SK-N-SH (cell line): ENCODE data around the gene RARS2. TPM values are rescaled to one million over a fixed set of nuclear protein-coding genes. Genes with fewer than 3 reads are reported as not detected.

Experiments used
- CTCF ChIA-PET: fragments of 300-600, 350-600 bp; formaldehyde crosslinking; extraction: SDS; loops from one replicate; lab custom pipeline; 2021; lab: Yijun Ruan, JAX
- POLR2A ChIA-PET: fragments of 350-600 bp; sonication (Branson Sonifier 250); formaldehyde crosslinking; extraction: SDS; loops from one replicate; lab custom pipeline; 2020; ENCODE audit warnings: antibody characterized with exemption, inconsistent platforms; lab: Yijun Ruan, JAX
- DNase-seq: peaks from one replicate; pipeline ENCODE4 v3.0.0; 2012
- H2AFZ ChIP-seq: fragments of 200-600 bp; sonication (generic); 2 replicates; pipeline ENCODE4 v1.8.1; 2016; ENCODE audit warnings: antibody characterized with exemption, mild to moderate bottlenecking, low read depth
- H3F3A ChIP-seq: fragments of 200-600 bp; sonication (generic); replicated peaks from 2 replicates; pipeline ENCODE3; 2016; ENCODE audit warnings: antibody characterized with exemption, mild to moderate bottlenecking; ENCODE audit not compliant: insufficient read depth
- H3K27ac ChIP-seq, 2 experiments: fragments of 200-500 bp in 1 of 2; fragments of 200-600 bp in 1 of 2; sonication (Bioruptor generic) in 1 of 2; sonication (generic), shearing (Covaris generic) in 1 of 2; 2 replicates each; pipeline versions ENCODE4 v1.5.1 to v1.6.1; 2014 to 2016; ENCODE audit warnings: low read depth in 2 of 2, inconsistent platforms in 1 of 2, low read length in 1 of 2, mild to moderate bottlenecking in 1 of 2, mixed read lengths in 1 of 2
- H3K27me3 ChIP-seq: fragments of 200-600 bp; sonication (generic), shearing (Covaris generic); 2 replicates; pipeline ENCODE4 v1.6.1; 2016; ENCODE audit warnings: mixed run types; ENCODE audit not compliant: insufficient read depth
- H3K36me3 ChIP-seq, 2 experiments: fragments of 200-500 bp in 1 of 2; fragments of 200-600 bp in 1 of 2; sonication (Bioruptor generic) in 1 of 2; sonication (generic) in 1 of 2; replicated peaks in 1 of 2; 2 replicates each; pipeline versions ENCODE3 to v1.5.1; 2014 to 2016; ENCODE audit warnings: low read length in 1 of 2, mild to moderate bottlenecking in 1 of 2; ENCODE audit not compliant: insufficient read depth in 2 of 2, control insufficient read depth in 1 of 2
- H3K4me1 ChIP-seq, 2 experiments: fragments of 200-500 bp in 1 of 2; fragments of 200-600 bp in 1 of 2; sonication (Bioruptor generic) in 1 of 2; sonication (generic), shearing (Covaris generic) in 1 of 2; 2 replicates each; pipeline versions ENCODE4 v1.5.1 to v1.6.1; 2014 to 2016; ENCODE audit warnings: low read depth in 1 of 2, low read length in 1 of 2, mixed run types in 1 of 2; ENCODE audit not compliant: insufficient read depth in 2 of 2, control insufficient read depth in 1 of 2
- H3K4me2 ChIP-seq: fragments of 200-600 bp; sonication (generic), shearing (Covaris generic); 2 replicates; pipeline ENCODE4 v1.6.1; 2017; ENCODE audit warnings: mixed run types
- H3K4me3 ChIP-seq, 2 experiments: fragments of 200-500 bp in 1 of 2; fragments of 200-600 bp in 1 of 2; sonication (Bioruptor generic) in 1 of 2; sonication (generic), shearing (Covaris generic) in 1 of 2; 2 replicates each; pipeline versions ENCODE4 v1.5.1 to v1.8.1; 2014 to 2016; ENCODE audit warnings: low read depth in 2 of 2, inconsistent platforms in 1 of 2, low read length in 1 of 2, mild to moderate bottlenecking in 1 of 2, mixed read lengths in 1 of 2, moderate library complexity in 1 of 2
- H3K79me2 ChIP-seq: fragments of 200-600 bp; sonication (generic); 2 replicates; pipeline ENCODE4 v1.8.1; 2017; ENCODE audit warnings: mild to moderate bottlenecking; ENCODE audit not compliant: insufficient read depth
- H3K9ac ChIP-seq: fragments of 200-600 bp; sonication (generic); 2 replicates; pipeline ENCODE4 v1.6.1; 2017; ENCODE audit warnings: mixed run types
- H3K9me2 ChIP-seq: fragments of 200-600 bp; sonication (generic); 2 replicates; pipeline ENCODE4 v1.6.1; 2017; ENCODE audit warnings: mixed run types
- H3K9me3 ChIP-seq: fragments of 200-600 bp; sonication (generic); 2 replicates; pipeline ENCODE4 v1.6.1; 2017; ENCODE audit warnings: mixed run types, mild to moderate bottlenecking, moderate library complexity
- H4K20me1 ChIP-seq: fragments of 200-600 bp; sonication (generic); 2 replicates; pipeline ENCODE4 v1.6.1; 2017; ENCODE audit warnings: mild to moderate bottlenecking, mixed run types; ENCODE audit not compliant: insufficient read depth
- CHD2 ChIP-seq: fragments of 150-350 bp; IDR thresholded peaks from 2 replicates; pipeline ENCODE4 v1.6.1; 2018; ENCODE audit warnings: low read length; ENCODE audit not compliant: partially characterized antibody
- ELF1 ChIP-seq: IDR thresholded peaks from 2 replicates; pipeline ENCODE4 v1.4.0; 2012
- EP300 ChIP-seq, 2 experiments: IDR thresholded peaks; 2 replicates each; pipeline versions ENCODE4 v1.4.0 to v1.6.1; 2012; ENCODE audit warnings: borderline replicate concordance in 1 of 2, low read depth in 1 of 2, low read length in 1 of 2
- EZH2phosphoT487 ChIP-seq: fragments of 200-600 bp; sonication (generic); IDR thresholded peaks from 2 replicates; pipeline ENCODE4 v1.6.1; 2017; ENCODE audit warnings: low read depth, mixed run types, mild to moderate bottlenecking, antibody characterized with exemption, moderate library complexity, borderline replicate concordance
- FOXM1 ChIP-seq: IDR thresholded peaks from 2 replicates; pipeline ENCODE4 v1.4.0; 2012; ENCODE audit warnings: low read depth, mild to moderate bottlenecking
- GATA2 ChIP-seq: sonication (generic); formaldehyde crosslinking; IDR thresholded peaks from 2 replicates; pipeline ENCODE4 v1.5.0; 2020; ENCODE audit warnings: mild to moderate bottlenecking, missing genetic modification reagents
- MEF2A ChIP-seq: IDR thresholded peaks from 2 replicates; pipeline ENCODE4 v1.4.0; 2012; ENCODE audit warnings: low read depth, borderline replicate concordance
- NRF1 ChIP-seq: IDR thresholded peaks from 2 replicates; pipeline ENCODE4 v1.6.1; 2012; ENCODE audit warnings: low read depth, mild to moderate bottlenecking, low read length
- POLR2AphosphoS5 ChIP-seq: IDR thresholded peaks from 2 replicates; pipeline ENCODE4 v1.6.1; 2012; ENCODE audit warnings: low read depth, low read length
- RCOR1 ChIP-seq: fragments of 150-350 bp; IDR thresholded peaks from 2 replicates; pipeline ENCODE4 v1.6.1; 2017; ENCODE audit warnings: antibody characterized with exemption, low read length
- RFX5 ChIP-seq: IDR thresholded peaks from 2 replicates; pipeline ENCODE4 v1.6.1; 2012; ENCODE audit warnings: mild to moderate bottlenecking, improper control_type of control experiment, low read length
- SMC3 ChIP-seq: IDR thresholded peaks from 2 replicates; pipeline ENCODE4 v1.6.1; 2012; ENCODE audit warnings: low read depth, low read length, improper control_type of control experiment
- TCF12 ChIP-seq: IDR thresholded peaks from 2 replicates; pipeline ENCODE4 v1.4.0; 2012
- WGBS: methylation state at CpG from one replicate; pipeline ENCODE4 v1.1.6; 2017; ENCODE audit warnings: low lambda C conversion rate; 5-methylcytosine and 5-hydroxymethylcytosine counted together
- polyA plus RNA-seq, 3 experiments: library from polyadenylated mRNA; depleted of rRNA; stranded (reverse); fragments of >200 nt; gene quantifications; 2 replicates each; pipeline ENCODE4 v1.2.3, GENCODE V29; 2012
- TF ChIP-seq, protein P1 (sequence below): fragments of 150-350 bp; IDR thresholded peaks from 2 replicates; pipeline ENCODE4 v1.6.1; 2017; ENCODE audit warnings: antibody characterized with exemption, low read length, low read depth, borderline replicate concordance
- TF ChIP-seq, protein P2 (sequence below): fragments of 150-350 bp; IDR thresholded peaks from 2 replicates; pipeline ENCODE4 v1.6.1; 2016; ENCODE audit warnings: mild to moderate bottlenecking, low read depth, low read length
- TF ChIP-seq, protein P3 (sequence below): IDR thresholded peaks from 2 replicates; pipeline ENCODE4 v1.4.0; 2012; ENCODE audit warnings: low read depth, borderline replicate concordance
- TF ChIP-seq, protein P4 (sequence below): IDR thresholded peaks from 2 replicates; pipeline ENCODE4 v1.6.1; 2012; ENCODE audit warnings: mild to moderate bottlenecking, low read depth, low read length, moderate library complexity
- TF ChIP-seq, protein P5 (sequence below): fragments of 200-600 bp; sonication (generic); IDR thresholded peaks from 2 replicates; pipeline ENCODE4 v1.6.1; 2017; ENCODE audit warnings: antibody characterized with exemption, mild to moderate bottlenecking, moderate library complexity

Gene RARS2
- polyA plus RNA-seq, 1 of the 3 experiments (the other 2 are of a cell fraction): 7.9 TPM

DNA sequence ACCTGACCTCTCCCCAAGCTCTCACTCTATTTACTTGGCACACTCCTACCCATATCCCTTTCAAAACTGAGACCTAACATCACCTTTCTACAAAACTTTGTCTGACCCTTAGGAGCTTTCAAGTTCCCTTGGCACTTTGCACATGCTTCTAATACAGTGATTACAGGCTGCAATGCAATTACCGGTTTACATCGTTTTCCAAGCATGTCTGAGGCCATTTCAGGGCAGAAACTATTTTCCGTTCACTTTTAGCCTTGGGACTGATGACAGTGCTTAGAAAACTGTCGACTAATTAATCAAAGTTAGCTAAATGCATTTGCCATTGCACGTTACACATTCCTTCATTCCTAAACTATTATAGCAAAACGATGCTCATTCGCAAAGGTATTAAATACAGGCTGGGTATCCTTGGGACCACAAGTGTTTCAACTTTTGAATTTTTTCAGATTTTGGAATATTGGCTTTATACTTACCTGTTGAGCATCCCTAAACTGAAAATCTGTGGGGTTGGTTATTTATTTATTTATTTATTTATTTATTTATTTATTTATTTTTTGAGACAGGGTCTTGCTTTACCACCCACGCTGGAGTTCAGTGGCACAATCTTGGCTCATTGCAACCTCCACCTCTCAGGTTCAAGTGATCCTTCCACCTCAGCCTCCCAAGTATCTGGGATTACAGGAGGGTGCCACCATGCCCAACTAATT is 3.3 kb downstream of the RARS2 start:
- 97% methylated on average over 8 of the region's 8 CpGs for WGBS
- ChIA-PET CTCF (interaction anchor here (0.6 kb wide), 1 partner anchor 61 kb away, joined by 3 read pairs; no protein-coding TSS in a partner anchor), POLR2A (no interaction called here)

More for the DNA sequence above, 3.3 kb downstream of the RARS2 start:
- Histone ChIP-seq H4K20me1 (peaks cover 34% of the 10 kb centered on the region), H3K36me3 (peaks cover 12 to 16% of the 10 kb centered on the region in 2 experiments), H3K9me2 (no peaks in the 10 kb centered on the region), H3K4me2 (no peak overlapping the region), H2AFZ (no peak overlapping the region), H3K4me1 (peaks cover 4 to 9% of the 10 kb centered on the region in 2 experiments; a peak in 3 of 4 replicates), H3F3A (no peaks in the 10 kb centered on the region), H3K27ac (no peak overlapping the region), H3K4me3 (no peak overlapping the region), H3K9me3 (no peaks in the 10 kb centered on the region), H3K27me3 (no peaks in the 10 kb centered on the region), H3K79me2 (peaks cover 99% of the 10 kb centered on the region), H3K9ac (no peak overlapping the region)
- no peak for DNase-seq
- no peak for TF ChIP-seq POLR2AphosphoS5
- TF ChIP-seq, protein P1, sequence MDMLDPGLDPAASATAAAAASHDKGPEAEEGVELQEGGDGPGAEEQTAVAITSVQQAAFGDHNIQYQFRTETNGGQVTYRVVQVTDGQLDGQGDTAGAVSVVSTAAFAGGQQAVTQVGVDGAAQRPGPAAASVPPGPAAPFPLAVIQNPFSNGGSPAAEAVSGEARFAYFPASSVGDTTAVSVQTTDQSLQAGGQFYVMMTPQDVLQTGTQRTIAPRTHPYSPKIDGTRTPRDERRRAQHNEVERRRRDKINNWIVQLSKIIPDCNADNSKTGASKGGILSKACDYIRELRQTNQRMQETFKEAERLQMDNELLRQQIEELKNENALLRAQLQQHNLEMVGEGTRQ: no peak
- no peak for TF ChIP-seq CHD2
- TF ChIP-seq RCOR1: no peak
- no peak for TF ChIP-seq EP300 (IDR thresholded peaks at IDR 0.05; ENCODE audit: borderline replicate concordance in 1 of 2, low read depth in 1 of 2, low read length in 1 of 2)
- no peak for TF ChIP-seq NRF1
- TF ChIP-seq ELF1: no peak
- TF ChIP-seq, protein P2, sequence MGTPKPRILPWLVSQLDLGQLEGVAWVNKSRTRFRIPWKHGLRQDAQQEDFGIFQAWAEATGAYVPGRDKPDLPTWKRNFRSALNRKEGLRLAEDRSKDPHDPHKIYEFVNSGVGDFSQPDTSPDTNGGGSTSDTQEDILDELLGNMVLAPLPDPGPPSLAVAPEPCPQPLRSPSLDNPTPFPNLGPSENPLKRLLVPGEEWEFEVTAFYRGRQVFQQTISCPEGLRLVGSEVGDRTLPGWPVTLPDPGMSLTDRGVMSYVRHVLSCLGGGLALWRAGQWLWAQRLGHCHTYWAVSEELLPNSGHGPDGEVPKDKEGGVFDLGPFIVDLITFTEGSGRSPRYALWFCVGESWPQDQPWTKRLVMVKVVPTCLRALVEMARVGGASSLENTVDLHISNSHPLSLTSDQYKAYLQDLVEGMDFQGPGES: no peak
- no peak for TF ChIP-seq FOXM1
- TF ChIP-seq, protein P3, sequence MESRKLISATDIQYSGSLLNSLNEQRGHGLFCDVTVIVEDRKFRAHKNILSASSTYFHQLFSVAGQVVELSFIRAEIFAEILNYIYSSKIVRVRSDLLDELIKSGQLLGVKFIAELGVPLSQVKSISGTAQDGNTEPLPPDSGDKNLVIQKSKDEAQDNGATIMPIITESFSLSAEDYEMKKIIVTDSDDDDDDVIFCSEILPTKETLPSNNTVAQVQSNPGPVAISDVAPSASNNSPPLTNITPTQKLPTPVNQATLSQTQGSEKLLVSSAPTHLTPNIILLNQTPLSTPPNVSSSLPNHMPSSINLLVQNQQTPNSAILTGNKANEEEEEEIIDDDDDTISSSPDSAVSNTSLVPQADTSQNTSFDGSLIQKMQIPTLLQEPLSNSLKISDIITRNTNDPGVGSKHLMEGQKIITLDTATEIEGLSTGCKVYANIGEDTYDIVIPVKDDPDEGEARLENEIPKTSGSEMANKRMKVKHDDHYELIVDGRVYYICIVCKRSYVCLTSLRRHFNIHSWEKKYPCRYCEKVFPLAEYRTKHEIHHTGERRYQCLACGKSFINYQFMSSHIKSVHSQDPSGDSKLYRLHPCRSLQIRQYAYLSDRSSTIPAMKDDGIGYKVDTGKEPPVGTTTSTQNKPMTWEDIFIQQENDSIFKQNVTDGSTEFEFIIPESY: no peak
- no peak for TF ChIP-seq GATA2 (CRISPR knock-in tag)
- no peak for TF ChIP-seq EZH2phosphoT487
- TF ChIP-seq, protein P4, sequence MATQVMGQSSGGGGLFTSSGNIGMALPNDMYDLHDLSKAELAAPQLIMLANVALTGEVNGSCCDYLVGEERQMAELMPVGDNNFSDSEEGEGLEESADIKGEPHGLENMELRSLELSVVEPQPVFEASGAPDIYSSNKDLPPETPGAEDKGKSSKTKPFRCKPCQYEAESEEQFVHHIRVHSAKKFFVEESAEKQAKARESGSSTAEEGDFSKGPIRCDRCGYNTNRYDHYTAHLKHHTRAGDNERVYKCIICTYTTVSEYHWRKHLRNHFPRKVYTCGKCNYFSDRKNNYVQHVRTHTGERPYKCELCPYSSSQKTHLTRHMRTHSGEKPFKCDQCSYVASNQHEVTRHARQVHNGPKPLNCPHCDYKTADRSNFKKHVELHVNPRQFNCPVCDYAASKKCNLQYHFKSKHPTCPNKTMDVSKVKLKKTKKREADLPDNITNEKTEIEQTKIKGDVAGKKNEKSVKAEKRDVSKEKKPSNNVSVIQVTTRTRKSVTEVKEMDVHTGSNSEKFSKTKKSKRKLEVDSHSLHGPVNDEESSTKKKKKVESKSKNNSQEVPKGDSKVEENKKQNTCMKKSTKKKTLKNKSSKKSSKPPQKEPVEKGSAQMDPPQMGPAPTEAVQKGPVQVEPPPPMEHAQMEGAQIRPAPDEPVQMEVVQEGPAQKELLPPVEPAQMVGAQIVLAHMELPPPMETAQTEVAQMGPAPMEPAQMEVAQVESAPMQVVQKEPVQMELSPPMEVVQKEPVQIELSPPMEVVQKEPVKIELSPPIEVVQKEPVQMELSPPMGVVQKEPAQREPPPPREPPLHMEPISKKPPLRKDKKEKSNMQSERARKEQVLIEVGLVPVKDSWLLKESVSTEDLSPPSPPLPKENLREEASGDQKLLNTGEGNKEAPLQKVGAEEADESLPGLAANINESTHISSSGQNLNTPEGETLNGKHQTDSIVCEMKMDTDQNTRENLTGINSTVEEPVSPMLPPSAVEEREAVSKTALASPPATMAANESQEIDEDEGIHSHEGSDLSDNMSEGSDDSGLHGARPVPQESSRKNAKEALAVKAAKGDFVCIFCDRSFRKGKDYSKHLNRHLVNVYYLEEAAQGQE: no peak
- TF ChIP-seq, protein P5, sequence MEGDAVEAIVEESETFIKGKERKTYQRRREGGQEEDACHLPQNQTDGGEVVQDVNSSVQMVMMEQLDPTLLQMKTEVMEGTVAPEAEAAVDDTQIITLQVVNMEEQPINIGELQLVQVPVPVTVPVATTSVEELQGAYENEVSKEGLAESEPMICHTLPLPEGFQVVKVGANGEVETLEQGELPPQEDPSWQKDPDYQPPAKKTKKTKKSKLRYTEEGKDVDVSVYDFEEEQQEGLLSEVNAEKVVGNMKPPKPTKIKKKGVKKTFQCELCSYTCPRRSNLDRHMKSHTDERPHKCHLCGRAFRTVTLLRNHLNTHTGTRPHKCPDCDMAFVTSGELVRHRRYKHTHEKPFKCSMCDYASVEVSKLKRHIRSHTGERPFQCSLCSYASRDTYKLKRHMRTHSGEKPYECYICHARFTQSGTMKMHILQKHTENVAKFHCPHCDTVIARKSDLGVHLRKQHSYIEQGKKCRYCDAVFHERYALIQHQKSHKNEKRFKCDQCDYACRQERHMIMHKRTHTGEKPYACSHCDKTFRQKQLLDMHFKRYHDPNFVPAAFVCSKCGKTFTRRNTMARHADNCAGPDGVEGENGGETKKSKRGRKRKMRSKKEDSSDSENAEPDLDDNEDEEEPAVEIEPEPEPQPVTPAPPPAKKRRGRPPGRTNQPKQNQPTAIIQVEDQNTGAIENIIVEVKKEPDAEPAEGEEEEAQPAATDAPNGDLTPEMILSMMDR: no peak
- TF ChIP-seq TCF12: no peak
- TF ChIP-seq MEF2A: no peak
- no peak for TF ChIP-seq SMC3
- TF ChIP-seq RFX5: no peak
